WTC11 (cell line): ENCODE data around the gene ITPK1.

Experiments used
- CREB1 ChIP-seq: sonication (generic); formaldehyde crosslinking; IDR thresholded peaks from 2 replicates; pipeline ENCODE4 v1.8.0; 2023; ENCODE audit warnings: mild to moderate bottlenecking, missing genetic modification reagents
- NFYB ChIP-seq: sonication (generic); formaldehyde crosslinking; conservative IDR thresholded peaks from 2 replicates; pipeline ENCODE4 v1.8.0; 2022; ENCODE audit warnings: low read depth, missing genetic modification reagents
- NR2C2 ChIP-seq: sonication (generic); formaldehyde crosslinking; IDR thresholded peaks from 2 replicates; pipeline ENCODE4 v1.8.0; 2022; ENCODE audit warnings: mild to moderate bottlenecking, missing genetic modification reagents
- SP1 ChIP-seq: sonication (generic); formaldehyde crosslinking; conservative IDR thresholded peaks from 2 replicates; pipeline ENCODE4 v1.8.1; 2022; ENCODE audit warnings: missing genetic modification reagents
- TCF7 ChIP-seq: sonication (generic); formaldehyde crosslinking; IDR thresholded peaks from 2 replicates; pipeline ENCODE4 v1.8.0; 2022; ENCODE audit warnings: mild to moderate bottlenecking, low read depth, missing genetic modification reagents, moderate library complexity
- ZBTB21 ChIP-seq: sonication (generic); formaldehyde crosslinking; IDR thresholded peaks from 2 replicates; pipeline ENCODE4 v1.8.1; 2023; ENCODE audit warnings: mild to moderate bottlenecking, missing genetic modification reagents, borderline replicate concordance
- ZNF423 ChIP-seq: fragments of 250-450 bp; sonication (Bioruptor Pico); IDR thresholded peaks from 2 replicates; pipeline ENCODE4 v2.1.2; 2022; ENCODE audit warnings: mild to moderate bottlenecking, moderate library complexity
- TF ChIP-seq, protein P1 (sequence below): fragments of 200-600 bp; IDR thresholded peaks from 2 replicates; pipeline ENCODE4 v1.8.0; 2022; ENCODE audit warnings: antibody characterized with exemption

DNA sequence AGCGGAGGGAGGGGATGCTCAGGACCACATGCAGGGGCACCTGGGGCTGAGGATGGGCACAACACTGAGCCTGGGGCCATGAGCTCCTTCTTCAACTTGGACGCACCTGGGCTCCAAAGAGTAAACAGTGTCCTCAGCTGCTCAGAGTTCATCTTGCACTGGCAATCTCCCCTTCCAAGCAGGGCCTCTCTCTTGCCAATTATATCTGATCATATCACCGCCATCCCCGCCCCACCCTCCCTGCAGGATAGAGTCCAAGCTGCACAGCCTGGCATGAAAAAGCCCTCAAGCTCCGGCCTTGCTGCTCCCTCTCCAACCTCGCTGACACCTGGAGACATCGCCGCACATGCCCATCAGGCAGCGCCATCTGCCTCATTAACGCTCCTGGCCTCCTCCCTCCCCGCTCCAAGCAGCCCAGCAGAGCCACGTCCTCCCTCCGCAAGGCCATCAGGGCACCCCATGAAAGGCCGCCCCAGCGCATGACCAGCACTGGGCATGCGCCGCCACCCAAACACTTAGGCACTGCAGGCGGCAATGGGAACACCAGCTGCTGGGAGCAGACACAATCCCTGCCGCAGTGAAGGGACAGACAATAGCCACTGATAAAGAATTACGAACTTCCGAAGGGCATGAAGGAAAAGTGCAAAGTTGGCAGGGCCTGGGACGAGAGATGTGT lies 103.9 kb downstream of the ITPK1 start:
- no peak for TF ChIP-seq NR2C2 (CRISPR knock-in tag)
- TF ChIP-seq ZNF423 (CRISPR knock-in tag): no peak
- TF ChIP-seq, protein P1, sequence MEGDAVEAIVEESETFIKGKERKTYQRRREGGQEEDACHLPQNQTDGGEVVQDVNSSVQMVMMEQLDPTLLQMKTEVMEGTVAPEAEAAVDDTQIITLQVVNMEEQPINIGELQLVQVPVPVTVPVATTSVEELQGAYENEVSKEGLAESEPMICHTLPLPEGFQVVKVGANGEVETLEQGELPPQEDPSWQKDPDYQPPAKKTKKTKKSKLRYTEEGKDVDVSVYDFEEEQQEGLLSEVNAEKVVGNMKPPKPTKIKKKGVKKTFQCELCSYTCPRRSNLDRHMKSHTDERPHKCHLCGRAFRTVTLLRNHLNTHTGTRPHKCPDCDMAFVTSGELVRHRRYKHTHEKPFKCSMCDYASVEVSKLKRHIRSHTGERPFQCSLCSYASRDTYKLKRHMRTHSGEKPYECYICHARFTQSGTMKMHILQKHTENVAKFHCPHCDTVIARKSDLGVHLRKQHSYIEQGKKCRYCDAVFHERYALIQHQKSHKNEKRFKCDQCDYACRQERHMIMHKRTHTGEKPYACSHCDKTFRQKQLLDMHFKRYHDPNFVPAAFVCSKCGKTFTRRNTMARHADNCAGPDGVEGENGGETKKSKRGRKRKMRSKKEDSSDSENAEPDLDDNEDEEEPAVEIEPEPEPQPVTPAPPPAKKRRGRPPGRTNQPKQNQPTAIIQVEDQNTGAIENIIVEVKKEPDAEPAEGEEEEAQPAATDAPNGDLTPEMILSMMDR: no peak
- no peak for TF ChIP-seq CREB1
- TF ChIP-seq TCF7 (CRISPR knock-in tag): no peak
- no peak for TF ChIP-seq NFYB
- TF ChIP-seq ZBTB21 (CRISPR knock-in tag): no peak
- TF ChIP-seq SP1 (CRISPR knock-in tag): no peak
